Measurements from ENCODE around the gene EIF3I.

Gene EIF3I

DNA sequence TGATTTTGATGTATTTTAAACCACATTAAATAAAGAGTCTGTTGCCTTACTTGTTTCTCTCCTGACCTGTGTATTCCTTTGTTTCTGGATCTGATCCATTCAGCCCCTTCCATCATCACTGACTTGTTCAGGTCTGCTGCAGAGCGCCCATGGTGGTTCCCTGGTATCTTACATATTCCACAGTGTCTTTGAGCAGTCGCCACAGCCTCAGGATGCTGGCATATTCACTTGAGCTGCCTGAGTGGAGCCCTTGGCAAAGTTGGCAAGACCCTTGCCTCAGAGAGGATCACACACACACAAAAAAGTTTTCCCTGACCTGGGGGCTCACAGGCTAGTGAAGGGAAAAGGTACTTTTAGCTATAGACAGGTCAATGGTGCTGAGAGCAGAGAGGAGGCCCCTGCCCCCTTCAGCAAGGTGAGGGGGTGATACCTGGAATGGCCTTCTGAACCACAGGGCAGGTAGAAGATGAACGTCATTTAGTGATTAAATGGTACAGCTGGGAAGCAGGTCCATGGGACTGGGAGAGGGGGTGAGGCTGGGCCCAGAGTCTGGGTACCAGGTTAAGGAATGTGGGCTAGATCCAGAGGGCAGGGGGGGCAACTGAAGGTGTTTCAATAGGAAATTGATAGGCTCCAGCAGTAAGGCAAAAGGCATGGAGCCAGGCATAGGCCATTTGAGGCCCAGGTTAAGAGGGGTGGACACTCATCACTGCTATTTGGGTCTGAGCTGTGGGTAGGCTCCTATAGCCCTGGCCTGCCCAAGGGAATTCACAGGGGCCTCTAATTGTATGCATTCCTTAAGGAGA, 23.8 kb upstream of the EIF3I start:
- DNase-seq: no peak

DNA sequence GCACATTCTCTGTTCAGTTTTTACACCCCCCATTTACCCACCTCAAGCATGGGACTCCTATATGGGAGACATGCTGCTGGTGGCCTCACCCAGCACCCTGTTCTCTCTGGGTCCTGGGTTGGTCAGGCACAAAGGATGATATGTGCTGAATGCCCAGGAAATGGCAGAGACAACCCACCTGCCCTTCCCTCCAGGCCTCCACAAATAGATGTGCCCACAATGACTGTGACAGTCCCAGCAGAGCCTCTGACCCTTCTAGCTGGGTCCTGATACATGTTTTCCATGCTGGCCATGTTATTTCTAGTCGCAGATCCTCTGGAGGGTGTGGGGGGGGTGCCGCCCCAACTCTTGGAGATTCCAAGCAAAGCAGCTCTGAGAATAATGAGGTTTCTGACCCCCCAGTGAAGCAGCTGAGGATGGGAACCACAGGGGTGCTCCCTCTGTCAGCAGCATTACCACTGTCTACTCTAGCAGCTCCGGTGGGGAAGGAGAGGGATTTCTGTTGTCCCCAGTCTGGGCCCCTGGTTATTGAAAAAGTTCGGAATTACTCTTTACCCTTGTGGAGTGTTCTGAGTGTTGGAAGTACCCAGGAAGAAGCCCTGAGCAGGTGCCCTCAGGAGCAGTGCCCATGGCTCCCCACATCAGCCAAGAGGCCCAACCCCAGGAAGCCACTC, 23.0 kb upstream of the EIF3I start:
- no peak for DNase-seq

DNA sequence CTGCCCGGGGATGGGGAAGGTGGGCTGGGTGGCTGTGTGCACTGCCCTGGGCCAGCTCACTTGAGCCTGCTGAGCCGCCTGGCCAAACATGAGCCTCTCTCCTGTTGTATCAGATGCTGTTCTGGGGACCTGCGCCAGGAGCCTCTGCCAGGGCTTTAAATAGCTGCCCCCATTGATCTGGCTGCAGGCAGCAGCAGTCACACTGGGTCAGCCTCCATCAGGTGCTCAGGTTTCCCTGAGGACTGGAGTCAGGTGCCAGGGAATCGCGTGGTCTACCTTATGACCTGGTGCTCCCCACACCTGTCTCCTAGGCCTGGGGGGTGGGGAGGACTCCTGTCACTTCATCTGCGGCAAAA, 22.5 kb upstream of the EIF3I start:
- DNase-seq: no peak

DNA sequence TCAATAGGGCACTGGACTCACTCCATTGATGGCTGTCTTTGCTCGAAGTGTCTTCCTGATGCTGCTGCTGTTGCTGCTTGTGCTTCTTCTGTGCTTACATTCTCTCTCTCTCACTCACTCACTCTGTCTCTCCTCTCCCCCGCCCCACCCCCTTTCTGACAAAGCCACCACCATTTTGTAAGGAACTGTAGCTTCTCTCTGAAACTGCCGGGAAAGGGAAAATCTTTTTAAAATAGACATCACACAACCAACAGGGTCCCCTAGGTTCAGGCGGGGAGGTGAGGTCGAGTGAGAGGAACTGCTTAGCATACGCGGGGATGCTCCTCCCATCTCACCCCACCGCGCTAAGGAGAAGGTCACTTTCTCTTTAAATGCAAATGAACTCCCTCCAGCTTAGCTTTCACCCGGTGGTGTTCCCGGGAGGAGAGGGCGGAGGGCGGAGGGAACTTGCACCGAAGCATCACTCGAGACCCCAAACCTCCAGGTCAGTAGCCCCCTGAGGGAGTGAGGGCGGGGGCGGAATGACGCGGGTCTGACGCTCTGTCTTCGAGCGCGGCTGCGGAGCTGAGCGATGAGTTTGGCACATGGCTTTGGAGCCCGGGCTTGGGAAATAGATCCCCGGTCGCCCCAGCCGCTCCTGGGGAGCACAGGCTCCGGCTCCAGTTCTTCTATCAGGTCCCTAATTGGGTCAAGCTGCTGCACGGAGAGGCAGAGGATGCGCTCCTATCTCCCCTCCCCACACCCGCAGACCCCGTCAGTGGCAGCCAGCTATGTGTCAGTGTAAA, 21.8 kb upstream of the EIF3I start, which contains the start of gene CCDC28B:
Gene CCDC28B (plus strand): TSS at position 370 of the 785 bp plus-strand sequence. CDS start 1,341 bp downstream, outside the sequence.
- peak in 1 of 4 experiments; percentile 16 for DNase-seq

DNA sequence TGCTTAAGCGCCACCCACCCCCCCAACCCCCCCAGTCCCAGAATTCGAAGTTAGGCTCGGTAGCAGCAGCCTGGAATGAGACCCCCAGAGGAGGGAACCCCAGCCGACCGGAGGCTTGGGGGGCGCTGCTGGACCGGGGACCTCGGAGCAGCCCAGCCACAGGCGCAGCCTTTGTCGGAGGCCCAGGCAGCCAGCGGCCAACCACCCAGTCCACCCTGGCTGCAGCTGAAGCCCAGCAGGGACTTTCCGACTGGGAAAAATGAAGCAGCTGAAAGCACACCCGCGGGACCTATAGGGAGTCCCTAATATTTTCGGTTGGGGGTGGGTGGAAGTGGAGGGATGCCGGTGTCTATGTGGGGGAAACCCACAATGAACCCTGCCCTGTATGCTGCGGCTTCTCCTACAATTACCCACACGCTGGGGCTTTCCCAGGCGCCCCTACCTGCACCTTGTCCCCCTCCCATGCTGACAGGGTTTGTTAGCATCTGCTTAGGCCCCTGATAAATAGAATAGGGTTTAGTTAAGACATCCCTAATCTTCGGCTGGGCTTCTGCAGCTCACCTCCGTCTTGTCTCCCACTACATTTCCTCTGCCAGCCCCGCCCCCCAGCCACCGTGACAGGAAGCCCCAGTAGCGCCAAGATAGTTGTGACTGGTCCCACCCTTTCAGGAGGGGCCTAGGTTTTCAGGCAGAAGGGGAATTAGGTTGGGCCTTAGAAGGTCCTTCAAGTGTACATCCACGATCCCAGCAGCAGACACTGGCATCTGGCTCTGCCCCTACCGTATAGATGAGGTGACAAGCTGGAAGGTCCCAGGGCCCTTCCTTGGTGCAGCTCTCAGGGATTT, 21.0 kb upstream of the EIF3I start:
- DNase-seq: peak; percentile 42 to 60 (median 50)

DNA sequence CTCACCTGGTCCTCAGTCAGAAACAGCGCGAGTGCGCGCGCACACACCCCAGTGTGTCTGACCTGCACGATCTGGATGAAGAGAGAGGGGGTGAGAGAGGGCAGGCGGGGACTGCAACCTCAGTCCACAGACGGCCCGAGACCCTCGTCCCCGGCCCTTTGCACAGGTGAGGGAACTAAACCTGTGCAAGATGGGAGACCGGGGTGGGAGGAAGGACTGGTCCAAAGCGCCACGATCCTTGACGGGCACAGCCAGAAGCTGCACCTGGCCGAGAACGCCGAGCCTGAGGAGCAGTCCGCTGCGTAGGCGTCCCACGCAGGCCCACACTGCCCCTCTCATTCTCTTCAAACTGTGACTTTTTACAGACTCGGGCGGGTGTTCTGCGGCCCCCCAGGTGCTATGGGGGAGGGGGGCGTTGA, 17.3 kb upstream of the EIF3I start:
- no peak for DNase-seq

DNA sequence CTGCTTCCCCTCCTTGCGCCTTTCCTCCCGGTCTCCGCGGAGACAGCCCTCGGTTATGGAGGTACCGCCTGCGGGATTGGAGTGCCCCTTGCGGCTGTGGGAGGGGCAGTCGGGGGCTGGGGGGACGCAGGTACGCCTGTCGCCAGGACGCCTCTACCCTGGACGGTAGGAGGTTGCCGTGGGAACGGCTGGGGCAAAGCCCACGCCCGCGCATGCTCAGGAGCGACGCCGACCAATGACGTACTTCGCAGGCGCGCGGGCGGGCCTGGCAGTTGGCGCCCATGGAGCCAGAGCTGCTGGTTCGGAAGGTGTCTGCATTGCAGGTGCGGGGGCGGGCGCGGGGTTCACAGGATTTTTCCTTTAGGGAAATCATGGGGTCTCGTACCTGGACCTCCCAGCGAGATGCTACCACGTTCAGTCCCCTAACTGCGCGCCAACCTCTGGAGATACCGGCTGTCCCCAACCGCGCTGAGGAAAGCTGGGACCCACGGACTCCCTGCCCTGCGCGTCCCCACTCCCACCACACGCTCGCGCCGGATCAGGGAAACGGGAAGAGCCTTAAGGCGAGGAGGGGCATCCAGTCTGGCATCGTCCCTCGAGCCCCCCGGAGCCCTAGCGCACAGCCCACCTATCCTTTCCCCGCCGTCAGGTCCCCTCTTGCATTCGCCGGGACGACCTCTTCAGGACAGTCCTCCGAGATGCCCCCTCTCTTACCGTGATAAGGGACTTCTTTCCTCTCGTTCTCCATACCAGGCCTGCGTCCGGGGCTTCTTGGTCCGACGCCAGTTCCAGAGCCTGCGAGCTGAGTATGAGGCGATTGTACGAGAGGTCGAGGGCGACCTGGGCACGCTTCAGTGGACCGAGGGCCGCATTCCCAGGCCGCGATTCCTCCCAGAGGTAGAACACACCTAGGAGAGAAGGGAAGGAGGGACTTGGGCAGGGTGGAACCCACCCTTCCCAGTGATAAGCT, 16.5 kb upstream of the EIF3I start, which contains the start of gene IQCC:
Gene IQCC (plus strand): TSS at position 271 of the 970 bp plus-strand sequence. CDS start 11 bp downstream, at position 282.
- DNase-seq: peak; percentile 62 to 74 (median 68)

DNA sequence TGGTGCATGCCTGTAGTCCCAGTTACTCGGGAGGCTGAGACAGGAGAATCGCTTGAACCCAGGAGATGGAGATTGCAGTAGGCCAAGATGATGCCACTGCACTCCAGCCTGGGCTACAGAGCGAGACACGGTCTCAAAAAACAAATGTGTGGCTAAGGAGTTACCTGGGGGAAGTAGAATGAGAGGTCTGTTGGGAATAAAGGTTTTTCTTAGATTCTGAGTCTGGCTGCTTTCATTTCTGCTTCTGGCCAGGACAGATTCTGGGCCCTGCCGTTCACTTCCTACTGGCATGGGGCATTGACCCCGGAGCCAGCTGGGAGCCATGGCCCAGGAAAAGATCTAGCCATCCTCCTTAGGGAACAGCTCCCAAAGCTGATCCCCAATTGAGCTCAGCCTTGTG, 13.7 kb upstream of the EIF3I start:
- no peak for DNase-seq

DNA sequence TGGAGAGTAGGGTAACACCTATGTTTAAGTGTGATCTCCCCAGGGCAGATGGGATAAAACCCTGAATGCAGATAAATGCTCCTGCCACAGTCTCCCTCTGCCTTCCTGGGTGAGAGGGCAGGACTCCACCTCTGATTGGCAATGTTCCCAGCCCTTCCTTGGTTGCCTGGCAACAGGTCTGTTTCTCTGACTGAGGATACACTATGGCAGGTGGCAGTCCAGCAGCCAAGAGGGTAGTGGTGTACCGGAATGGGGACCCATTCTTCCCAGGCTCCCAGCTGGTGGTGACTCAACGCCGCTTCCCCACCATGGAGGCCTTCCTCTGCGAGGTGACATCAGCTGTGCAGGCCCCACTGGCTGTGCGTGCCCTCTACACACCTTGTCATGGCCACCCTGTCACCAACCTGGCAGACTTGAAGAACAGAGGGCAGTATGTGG, 13.3 kb upstream of the EIF3I start, which contains the start of gene DCDC2B:
Gene DCDC2B (plus strand): TSS at position 199 of the 438 bp plus-strand sequence. CDS start 5 bp downstream, at position 204.
- DNase-seq: no peak

DNA sequence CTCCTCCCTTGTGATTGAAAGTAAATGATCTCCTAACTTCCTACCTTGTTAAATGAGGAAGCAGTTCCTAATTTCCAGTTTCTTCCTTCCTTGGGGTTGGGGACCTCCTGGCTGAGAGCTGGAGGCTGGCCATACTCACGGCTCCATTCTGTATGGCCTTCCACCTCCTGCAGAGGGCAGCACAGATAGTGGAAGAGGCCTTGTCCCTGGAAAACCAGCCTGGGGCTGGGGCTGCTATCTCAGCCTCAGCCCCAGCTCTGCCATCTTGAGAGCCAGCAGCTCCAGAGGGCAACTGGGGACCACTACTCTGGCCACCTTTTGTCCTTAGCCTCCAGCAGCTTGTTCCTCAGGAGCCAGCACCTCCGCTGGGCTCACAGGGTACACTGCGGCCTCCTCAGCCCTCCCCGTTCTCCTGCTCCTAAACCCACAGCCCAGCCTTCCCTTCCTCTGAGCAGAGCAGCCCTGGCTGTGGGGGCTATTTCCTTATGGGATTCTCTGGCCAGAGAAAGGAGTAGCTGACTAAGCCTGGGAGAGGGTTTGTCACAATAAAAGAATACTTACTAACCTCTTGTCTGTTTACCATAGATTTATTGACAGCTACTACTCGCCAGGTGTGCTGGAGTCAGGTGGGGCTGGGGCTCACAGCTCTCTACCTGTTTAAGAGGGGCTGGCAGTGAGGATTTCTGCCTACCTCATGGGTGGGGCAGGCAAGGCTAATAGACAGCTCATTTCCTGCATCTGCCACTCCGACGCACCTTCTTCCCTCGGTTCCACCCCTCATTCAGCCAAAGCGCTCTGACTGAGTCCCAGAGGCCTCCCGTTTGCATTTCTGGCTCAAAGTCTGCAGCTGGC, 6.4 kb upstream of the EIF3I start:
- peak; percentile 15 to 27 (median 18) for DNase-seq

DNA sequence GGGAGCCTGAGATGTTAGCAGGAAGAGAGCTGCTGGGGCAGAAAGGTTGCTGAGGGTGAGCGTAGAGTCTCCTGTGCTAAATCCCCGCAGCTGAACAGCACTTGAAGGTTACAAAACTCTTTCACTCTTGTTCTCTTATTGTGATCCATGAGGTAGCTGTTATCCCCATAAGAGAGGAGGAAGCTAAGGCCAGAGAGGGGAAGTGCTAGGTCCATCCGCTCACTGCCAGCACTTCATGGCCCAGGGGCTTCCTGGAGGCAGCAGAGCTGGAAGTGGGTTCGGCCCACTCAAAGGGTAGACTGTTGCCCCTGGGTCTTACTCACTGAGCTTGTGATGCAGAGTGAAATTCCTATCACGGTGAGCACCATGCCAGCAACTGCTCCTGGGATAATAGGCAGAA, 5.6 kb upstream of the EIF3I start:
- DNase-seq: no peak

DNA sequence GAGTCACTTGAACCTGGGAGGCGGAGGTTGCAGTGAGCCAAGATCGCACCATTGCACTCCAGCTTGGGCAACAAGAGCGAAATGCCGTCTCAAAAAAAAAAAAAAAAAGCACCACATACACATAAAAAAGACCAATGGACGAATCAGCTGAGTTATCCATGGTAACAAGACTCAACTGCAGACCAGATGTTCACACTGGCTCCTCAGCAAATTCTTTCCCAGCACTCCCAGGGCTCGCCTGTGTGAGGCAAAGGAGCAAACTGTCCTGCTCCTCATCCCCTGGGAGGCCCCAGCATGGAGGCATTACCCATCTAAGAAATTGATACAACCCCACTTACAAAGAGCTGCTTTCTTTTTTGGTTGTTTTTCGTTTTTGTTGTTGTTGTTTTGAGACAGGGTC, 3.2 kb upstream of the EIF3I start:
- no peak for DNase-seq

DNA sequence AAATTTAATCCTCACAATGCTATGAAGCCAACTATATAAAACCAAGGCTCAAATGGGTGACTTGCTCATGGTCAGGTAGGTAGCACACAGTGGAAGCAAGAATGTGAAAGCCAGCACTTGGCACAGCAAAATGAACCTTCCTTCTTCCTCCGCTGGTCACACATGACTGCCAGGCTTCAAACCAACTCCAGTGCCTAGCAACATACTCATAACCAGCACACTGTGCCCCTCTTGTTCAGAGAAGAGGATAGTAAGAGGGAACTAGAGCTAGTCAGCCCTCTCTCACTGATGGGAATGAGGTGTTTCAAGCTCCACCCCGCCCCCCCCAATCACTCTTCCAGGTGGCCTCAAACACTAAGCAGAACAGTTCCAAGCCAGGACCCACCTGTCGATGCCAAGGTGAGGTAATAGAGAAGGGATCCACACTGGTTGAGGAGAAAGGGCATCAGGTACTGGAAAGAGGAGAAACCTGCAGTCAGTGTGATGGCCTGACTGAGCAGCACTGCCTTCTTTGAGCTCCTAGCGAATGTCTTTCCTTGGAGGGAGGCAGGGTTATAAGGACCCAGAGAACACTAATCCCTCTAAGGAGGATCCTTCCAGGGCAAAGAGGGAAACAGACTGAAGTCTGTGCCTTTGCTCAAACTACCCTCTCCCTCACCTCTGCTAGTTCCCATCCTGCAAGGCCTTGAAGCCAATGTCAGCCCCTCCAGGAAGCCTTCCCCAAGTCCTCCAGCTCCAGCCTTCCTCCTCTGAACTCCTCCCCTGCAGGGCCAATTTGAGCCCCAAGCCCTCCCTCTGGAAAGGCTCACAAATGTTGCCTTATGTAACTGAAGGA, 1.2 kb upstream of the EIF3I start:
- no peak for DNase-seq

DNA sequence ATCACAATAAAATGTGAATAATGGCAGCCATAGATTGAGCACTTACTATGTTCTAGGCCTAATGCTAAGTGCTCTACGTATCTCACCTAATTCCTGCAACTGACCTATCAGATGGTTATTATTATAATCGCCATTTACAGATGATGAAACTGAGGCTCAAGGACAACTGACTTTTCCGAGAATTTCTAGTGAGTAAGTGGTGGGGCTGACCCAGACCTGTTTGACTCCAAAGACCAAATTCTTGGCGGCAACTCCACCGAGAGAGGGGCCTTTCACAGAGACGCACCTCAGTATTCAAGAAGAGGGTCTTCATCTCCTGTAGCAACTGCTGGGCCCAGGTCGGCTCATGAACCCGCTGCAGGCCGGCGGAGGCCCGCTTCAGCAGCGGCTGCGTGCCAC, 627 bp upstream of the EIF3I start:
- DNase-seq: no peak

DNA sequence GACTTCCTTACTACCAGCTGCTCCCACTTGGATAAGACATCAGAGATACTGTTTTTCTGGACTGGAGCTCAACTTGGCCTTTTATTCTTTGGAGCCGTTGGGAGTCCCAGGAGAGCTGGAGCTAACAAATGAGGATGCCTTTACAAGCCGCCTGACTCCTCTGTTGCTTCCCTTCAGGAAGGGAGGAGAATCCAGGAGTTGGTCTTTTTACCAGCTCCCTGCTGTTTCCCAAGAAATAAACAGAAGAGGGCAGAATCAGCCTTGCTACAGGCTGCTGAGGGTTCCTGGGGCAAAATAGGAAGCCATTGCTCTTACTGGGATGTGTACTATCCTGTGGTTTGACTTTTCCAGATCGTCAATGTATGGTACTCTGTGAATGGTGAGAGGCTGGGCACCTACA, 1.5 kb downstream of the EIF3I start:
- DNase-seq: no peak

DNA sequence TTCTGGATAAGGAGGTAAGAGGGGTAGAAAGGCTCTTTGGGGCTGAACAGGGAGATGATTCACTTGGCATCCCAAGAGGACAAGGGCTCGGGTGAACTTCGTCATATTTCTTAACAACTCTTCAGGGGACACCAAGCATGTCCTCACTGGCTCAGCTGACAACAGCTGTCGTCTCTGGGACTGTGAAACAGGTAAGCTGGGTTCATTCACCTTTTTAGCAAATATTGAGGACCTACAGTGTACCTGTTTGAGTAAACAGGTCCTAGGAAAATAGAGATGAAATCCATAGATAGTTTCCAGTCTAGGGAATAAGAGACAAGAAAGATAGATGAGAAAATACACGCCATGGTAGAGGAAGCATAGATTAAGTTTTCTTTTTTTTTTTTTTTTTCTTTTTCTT, 2.1 kb downstream of the EIF3I start:
- no peak for DNase-seq

DNA sequence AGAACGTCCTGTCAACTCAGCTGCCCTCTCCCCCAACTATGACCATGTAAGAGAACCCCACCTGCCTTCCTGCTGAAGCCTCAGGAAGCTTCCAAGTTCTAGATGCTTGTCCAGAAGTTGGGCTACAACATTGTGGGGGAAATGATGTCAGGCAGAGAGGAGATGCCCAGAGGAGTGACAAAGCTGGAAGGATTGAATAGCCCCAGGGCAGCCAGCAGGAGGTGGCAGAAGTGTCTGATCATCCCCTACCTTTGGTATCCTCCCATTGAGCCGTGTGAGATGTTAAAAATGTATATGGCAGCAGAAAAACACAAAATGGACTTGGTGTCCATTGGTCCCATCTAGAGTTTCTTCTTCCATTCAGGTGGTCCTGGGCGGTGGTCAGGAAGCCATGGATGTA, 6.6 kb downstream of the EIF3I start:
- DNase-seq: no peak

DNA sequence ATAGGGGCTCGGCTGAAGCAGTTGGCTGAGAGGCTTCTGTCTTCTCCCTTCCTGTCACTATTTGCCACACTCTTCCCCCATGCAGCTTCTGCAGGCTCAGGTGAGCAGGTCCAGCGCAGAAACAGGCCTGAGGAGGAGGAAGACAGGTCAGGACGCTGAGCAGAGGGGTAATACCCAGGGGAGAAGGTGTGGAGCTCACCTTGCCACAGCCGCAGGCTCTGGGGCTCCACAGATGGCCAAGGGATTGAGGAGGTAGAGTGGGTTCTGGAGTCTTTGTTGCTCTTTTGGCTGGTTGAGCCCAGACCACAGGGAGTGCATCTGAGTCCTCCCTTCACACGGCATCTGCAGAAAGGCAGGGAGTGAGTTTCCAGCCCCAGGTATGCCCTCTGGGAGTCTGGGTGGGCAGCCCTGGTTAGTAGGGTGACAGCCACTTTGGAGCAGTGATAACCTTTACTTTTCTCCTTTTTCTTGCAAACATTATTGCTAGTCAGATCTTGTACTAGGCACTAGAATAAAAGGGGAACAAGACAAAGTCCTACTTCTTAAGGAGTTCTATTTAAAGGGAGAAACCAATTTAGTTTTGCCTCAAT, 9.7 kb downstream of the EIF3I start:
- no peak for DNase-seq

Measured in activated CD4-positive, CD25-positive, alpha-beta regulatory T cell (primary cell).